HG03378 (cell line): ENCODE data around the gene SH3YL1.

Source experiments
- ATAC-seq: cut with Tn5 transposase; IDR thresholded peaks from one replicate; pipeline ENCODE4 v1.9.1; 2021; ENCODE audit warnings: mild to moderate bottlenecking, moderate library complexity; ENCODE audit not compliant: unreplicated experiment

The SH3YL1 gene

DNA sequence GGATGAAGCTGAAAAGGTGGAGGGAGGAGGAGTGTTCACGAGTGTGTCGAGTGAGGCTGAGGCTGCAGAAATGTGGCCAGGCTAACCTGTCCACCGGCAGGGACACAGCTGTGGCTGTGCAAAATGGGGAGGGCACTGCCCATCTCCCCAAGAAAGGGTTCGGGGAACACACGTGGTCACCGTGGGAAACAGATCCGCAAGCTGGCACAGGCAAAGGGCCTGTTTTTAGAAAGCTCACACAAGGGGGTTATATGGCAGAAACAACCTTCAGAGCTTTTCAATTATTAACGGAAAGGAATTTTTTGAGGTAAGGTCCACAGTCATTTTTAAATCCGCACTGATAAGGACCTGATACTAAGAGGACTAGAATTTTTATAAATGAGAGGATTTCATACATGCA, 35.7 kb downstream of the SH3YL1 start:
- no peak for ATAC-seq

- ATAC-seq, result no peak
Measured at GRCh38 chr2:223971-224760, 39.7 kb downstream of the SH3YL1 start.

GRCh38 chr2:223451-223850, 40.4 kb downstream of the SH3YL1 start:
- no peak for ATAC-seq

DNA sequence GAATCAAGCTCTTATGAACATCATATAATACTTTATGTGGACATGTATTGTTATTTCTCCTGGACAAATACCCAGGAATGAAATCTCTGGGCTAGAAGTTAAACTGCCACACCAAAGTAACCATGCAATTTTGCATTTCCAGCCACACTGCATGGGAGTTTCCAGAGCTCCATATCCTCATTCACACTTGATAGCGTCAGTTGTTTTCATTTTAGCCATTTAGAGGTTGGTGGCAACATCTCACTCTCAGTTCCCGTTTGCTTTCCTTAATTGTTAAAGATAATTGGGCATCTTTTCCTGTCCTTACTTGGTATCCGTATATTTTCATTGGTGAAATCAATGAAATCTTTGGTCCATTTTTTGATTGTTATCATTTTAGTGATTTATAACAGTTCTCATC, 47.8 kb downstream of the SH3YL1 start:
- ATAC-seq, result no peak

DNA sequence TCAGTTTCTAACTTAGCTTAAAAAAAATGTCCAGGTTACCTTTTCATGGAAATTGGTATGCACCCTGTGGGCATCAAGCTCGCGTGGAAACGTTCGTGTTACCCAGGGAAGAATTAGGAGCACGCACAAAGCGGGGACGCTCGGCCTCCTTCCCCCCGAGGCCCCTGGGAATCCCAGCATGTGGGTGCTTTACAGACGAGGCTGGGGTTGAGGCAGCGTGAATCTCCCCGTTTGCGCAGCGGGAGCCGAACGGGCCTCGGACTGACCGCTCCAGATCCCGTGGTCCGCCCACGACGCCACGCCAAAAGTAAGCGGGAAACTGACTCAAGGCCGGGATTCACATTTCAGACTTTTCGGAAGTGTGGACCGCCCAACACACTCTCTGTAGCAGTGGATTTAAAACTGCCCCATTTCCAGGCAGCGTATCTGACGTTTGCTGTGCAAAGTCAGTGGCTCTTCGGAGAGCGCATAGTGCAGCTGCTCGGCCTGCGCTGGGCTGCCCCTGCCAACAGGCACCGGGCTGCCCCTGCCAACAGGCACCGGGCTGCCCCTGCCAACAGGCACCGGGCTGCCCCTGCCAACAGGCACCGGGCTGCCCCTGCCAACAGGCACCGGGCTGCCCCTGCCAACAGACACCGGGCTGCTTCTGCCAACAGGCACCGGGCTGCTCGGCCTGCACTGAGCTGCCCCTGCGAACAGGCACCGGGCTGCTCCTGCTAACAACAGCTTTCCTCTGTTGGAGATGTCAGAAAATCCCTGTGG, 49.7 kb downstream of the SH3YL1 start:
- ATAC-seq, result no peak

- ATAC-seq, result no peak
Measured at GRCh38 chr2:211486-212184, 52.2 kb downstream of the SH3YL1 start.

DNA sequence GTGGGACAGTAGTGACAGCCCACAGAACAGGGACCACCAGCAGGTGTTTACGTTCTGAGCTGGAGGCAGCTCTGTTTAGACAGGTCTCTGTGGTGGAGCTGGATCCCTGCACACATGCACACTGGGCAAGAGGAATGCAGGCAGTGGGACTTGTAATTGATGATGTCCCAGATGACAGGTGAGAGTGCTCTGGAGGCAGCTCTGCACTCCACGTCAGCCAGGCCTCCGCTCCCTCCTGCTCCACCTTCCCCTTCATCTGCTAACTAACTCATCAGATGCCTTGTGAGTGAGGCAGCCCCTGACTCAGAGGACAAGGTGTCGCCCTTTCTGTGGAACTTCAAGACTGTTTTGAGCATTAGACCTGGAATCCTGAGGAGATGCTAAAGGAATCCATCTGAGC, 53.2 kb downstream of the SH3YL1 start:
- ATAC-seq, result no peak

DNA sequence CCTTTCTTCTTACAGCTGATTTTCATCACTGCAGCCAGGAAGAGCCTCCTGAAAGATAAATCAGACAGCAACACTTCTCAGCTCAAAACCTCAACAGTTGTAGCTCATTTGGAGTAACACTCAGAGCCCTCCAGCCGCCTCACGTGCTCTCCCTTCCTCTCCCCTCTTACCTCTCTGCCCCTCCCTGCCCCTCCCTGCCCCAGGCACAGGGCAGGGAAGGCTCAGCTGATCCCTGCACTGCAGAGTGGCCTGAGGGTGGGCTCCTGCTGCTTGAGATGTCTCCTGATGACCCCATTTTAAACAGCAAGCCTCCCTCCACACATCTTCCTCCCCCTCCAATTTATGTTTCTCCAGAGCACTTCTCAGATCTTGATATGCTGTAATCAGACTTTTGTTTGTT, 54.4 kb downstream of the SH3YL1 start:
- no peak for ATAC-seq

- ATAC-seq, result no peak
Measured at GRCh38 chr2:208335-208734, 55.5 kb downstream of the SH3YL1 start.

- no peak for ATAC-seq
Measured at GRCh38 chr2:203984-204383, 59.8 kb downstream of the SH3YL1 start.

GRCh38 chr2:203401-203800, 60.4 kb downstream of the SH3YL1 start:
- ATAC-seq, result no peak

- ATAC-seq, result no peak
Measured at GRCh38 chr2:202945-203344, 60.9 kb downstream of the SH3YL1 start.

DNA sequence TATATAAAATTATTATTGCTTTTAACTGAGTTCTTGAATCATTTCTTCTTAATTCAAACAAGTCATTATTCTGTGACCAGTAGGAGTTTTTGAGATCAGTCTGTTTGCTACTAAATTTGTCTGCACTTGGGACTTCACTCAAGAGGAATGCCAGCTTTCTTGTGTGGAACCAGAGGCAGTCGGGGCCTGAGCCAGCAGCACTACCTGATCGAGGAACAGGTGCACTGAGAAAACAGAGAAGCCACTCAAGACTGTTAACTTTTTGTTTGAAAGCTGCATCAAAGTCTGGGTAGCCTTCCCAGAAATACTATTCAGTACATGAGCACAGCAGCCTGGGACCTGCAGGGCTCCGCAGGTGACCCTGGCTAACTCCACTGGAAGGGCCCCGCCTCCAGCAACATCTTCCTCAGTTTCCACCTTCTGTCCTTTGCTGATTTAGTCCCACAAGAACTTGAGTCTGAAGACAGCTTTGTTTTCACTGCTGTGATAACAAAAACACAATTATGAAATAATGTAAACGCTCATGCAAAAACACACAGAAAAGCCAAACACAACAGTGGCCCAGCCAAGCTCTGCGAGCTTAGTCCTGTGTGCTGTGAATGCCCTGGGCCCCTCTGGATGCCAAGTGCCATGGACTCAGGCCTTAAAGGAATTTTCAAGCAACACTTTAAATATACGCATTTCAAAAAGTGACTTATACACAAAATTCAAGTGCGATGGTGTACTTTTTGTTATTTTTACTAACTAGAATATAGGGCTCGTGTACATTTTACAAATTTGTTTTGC, 62.0 kb downstream of the SH3YL1 start:
- no peak for ATAC-seq

DNA sequence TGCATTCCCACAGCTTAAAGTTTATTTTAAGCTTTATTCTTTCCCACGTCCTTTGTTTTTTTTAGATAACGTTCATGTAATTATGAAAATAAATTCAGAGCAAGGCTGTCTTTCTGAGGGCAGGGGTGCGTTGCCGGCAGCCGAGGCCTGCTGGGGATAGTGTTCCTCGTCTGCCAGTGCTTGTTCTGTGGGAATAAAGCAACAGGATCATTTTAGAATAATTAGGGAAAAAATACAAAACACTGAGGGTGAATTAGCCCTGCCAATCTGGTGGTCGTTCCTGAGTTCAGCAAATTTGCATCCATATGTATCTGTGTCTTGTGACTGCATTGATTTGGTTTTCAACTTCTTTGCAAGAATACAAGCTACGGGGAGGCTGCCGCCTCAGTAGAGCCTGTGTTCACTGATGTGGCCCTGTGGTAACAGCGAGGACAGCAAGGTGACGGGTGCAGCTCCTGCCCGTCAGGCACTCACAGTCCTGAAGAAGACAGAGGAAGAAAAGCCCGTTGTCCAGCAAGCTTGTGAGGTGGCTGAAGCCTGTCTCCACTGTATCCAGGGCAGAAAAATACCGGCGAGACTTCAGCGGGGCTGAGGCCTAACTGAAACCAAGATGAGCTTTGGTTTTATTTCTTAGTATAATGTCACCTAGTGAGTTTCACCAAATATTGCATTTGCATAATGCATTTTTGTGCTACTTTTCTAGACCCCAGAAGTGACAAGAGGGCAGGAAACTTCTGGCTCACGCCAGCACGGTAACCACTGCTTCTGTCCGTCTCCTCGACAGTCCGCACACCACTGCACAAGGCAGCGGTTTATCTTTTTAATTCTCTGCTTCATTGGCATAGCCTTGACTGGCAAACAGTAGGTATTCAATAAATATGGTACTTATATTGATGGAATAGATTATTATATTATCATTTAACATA, 64.5 kb downstream of the SH3YL1 start:
- no peak for ATAC-seq

GRCh38 chr2:196406-196805, 67.4 kb downstream of the SH3YL1 start:
- no peak for ATAC-seq

DNA sequence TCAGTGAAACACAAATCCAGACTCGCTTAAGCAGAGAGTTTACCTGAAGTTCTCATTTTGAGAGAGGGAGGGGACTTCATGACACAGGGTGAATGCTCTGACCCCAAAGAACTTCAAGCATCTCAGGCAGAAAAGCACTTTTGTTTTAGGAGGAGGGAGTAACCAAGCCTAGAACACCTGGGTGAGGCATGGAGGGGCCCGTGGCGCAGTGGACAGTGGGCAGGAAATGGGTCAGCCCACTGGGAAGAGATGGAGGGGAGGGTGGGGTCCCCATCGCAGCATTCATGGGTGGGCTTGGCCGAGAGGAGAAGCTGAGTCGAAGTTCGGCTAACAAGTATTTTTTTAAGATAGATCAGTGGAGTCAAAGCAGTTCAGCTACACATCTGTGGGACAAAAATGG, 67.9 kb downstream of the SH3YL1 start:
- ATAC-seq, result no peak

- ATAC-seq, result no peak
Measured at GRCh38 chr2:193141-193671, 70.6 kb downstream of the SH3YL1 start.

DNA sequence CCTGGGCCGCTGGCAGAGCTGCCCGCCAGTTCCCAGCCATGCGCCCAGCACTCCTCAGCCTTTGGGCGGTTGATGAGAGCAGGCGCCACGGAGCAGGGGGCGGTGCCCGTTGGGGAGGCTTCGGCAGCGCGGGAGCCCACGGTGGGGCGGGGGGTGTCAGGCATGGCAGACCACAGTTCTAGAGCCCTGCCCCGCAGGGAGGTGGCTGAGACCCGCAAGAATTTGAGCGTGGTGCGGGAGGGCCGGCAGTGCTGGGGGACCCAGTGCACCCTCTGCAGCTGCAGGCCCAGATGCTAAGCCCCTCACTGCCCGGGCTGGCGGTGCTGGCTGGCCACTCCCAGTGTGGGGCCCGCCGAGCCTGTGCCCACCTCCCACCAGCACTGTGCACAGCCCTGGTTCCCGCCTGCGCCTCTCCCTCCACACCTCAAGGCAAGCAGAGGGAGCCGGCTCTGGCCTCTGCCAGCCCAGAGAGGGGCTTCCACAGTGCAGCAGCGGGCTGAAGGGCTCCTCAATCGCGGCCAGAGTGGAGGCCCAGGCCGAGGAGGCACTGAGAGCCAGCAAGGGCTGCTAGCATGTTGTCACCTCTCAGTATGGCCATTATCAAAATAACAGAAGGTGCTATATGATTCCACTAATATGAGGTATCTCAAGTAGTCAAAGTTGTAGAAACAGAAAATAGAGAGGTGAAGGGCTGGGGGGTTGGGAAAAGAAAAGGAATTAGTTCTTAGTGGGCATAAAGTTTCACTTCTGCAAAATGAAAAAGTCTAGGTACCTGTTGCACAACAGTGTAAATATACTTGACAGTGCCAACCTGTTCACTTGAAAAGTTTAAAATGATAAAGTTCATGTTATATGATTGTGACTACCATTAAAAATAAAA, 72.3 kb downstream of the SH3YL1 start:
- no peak for ATAC-seq

GRCh38 chr2:187825-188224, 76.0 kb downstream of the SH3YL1 start:
- ATAC-seq, result no peak
